Ovary (tissue), 3 donors: ENCODE results near the gene PPP1R2.

Experiments
- EP300 ChIP-seq: sonication (generic); formaldehyde crosslinking; IDR thresholded peaks from one replicate; pipeline ENCODE4 v1.6.1; 2017; ENCODE audit warnings: antibody characterized with exemption
- POLR2A ChIP-seq: fragments of 450-650 bp; IDR thresholded peaks from one replicate; pipeline ENCODE4 v1.6.1; 2017; ENCODE audit warnings: antibody characterized with exemption, mild to moderate bottlenecking, moderate library complexity
- TF ChIP-seq, protein P1 (sequence below), 3 donors: fragments of 450-650 bp in 2 of 3; fragments of 200-600 bp in 1 of 3; IDR thresholded peaks; one replicate each; pipeline versions ENCODE4 v1.5.1 to v1.8.0; 2016 to 2022; ENCODE audit warnings: antibody characterized with exemption in 3 of 3, mild to moderate bottlenecking in 1 of 3
- donor health status: DM: no; HTN: no; CAD: no.

DNA sequence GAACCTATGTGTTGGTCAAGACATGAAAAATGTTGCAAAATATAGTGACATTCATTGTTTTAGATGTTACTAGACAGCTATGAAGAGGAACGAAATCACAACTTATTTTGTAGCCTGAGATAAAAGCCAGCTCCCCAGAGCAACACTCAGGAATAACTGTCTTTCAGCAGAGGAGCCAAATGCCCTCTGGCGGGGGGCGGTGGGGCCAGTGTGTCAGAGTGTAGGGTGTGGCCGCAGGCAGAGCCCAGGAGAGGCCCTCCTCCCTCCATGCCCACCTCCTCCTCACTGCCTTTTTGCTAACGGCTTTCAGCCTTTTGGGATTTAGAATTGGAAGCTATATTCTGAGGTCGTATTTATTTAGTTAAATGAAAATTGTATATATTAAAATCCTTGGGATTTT is 23.7 kb upstream of the PPP1R2 start:
- TF ChIP-seq, protein P1, sequence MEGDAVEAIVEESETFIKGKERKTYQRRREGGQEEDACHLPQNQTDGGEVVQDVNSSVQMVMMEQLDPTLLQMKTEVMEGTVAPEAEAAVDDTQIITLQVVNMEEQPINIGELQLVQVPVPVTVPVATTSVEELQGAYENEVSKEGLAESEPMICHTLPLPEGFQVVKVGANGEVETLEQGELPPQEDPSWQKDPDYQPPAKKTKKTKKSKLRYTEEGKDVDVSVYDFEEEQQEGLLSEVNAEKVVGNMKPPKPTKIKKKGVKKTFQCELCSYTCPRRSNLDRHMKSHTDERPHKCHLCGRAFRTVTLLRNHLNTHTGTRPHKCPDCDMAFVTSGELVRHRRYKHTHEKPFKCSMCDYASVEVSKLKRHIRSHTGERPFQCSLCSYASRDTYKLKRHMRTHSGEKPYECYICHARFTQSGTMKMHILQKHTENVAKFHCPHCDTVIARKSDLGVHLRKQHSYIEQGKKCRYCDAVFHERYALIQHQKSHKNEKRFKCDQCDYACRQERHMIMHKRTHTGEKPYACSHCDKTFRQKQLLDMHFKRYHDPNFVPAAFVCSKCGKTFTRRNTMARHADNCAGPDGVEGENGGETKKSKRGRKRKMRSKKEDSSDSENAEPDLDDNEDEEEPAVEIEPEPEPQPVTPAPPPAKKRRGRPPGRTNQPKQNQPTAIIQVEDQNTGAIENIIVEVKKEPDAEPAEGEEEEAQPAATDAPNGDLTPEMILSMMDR (IDR thresholded peaks at IDR 0.05), result no peak
- no peak for TF ChIP-seq EP300
- no peak for TF ChIP-seq POLR2A
